ENCODE results near the gene SPATA6L. TPM values are rescaled to one million over a fixed set of nuclear protein-coding genes. Genes with fewer than 3 reads are reported as not detected.

Gene SPATA6L
- total and polyA plus RNA-seq, 2 of the 13 experiments (the other 11 are each of a cell fraction or from before 2014, with no cell fraction given), result 1.1 to 1.9 TPM

DNA sequence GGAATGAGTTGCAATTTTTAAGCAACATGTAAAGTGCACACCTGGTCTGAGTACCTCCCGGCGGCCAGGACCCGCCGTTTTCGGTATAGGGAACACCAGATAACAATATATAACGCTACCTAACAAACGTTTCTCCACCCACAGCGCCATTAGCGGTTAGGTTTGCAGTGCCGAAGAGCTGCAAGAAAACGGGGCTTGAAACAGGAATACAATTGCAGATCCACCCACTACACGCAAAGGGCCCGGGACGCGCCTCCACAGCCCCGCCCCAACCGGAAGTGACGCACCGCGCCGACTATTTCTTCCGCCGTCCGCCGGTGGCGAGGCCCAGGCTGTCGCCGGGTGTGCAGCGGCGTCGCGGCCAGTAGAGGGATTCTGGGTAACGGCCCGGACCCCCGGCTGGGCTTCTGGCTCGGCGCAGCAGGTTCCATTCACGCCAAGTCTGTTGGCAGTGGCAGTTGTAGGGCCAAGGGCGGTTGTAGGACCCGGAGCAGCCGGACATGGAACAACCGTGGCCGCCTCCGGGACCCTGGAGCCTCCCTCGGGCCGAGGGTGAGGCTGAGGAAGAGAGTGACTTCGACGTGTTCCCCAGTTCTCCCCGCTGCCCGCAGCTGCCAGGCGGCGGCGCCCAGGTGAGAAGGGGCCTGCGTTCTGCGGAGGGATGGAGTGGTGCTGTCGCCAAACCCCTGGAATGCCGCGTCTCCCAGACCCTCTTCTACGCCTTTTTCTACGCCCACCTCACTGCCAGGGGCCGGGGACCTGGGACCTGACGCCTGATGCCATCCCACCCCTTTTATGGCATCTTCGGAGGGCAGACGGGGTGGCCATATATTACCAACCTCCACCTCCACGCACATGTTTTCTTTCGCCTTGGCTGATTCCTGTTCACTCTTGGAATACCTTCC is 13.2 kb upstream of the SPATA6L start, which contains the start of gene CDC37L1 (continued):
- TF ChIP-seq, protein P1, sequence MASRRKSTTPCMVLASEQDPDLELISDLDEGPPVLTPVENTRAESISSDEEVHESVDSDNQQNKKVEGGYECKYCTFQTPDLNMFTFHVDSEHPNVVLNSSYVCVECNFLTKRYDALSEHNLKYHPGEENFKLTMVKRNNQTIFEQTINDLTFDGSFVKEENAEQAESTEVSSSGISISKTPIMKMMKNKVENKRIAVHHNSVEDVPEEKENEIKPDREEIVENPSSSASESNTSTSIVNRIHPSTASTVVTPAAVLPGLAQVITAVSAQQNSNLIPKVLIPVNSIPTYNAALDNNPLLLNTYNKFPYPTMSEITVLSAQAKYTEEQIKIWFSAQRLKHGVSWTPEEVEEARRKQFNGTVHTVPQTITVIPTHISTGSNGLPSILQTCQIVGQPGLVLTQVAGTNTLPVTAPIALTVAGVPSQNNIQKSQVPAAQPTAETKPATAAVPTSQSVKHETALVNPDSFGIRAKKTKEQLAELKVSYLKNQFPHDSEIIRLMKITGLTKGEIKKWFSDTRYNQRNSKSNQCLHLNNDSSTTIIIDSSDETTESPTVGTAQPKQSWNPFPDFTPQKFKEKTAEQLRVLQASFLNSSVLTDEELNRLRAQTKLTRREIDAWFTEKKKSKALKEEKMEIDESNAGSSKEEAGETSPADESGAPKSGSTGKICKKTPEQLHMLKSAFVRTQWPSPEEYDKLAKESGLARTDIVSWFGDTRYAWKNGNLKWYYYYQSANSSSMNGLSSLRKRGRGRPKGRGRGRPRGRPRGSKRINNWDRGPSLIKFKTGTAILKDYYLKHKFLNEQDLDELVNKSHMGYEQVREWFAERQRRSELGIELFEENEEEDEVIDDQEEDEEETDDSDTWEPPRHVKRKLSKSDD (CRISPR knock-in tag; IDR thresholded peaks at IDR 0.05; ENCODE audit: low read depth), result no peak; the same call in 1 of the 2 replicates
- TF ChIP-seq KLF16 (CRISPR knock-in tag; IDR thresholded peaks at IDR 0.05) (peak in 1 of 2 experiments; percentile 82; a peak in 2 of 4 replicates), ZNF20 (CRISPR knock-in tag; IDR thresholded peaks at IDR 0.05) (no peak), PAWR (CRISPR knock-in tag; IDR thresholded peaks at IDR 0.05; ENCODE audit: borderline replicate concordance) (no peak), NFE2L2 (IDR thresholded peaks at IDR 0.05; ENCODE audit: low read length) (no peak), SP140L (CRISPR knock-in tag; IDR thresholded peaks at IDR 0.05; ENCODE audit: borderline replicate concordance) (0 out of 2 replicates have a peak, but pooled peaks have one; percentile 15), EED (CRISPR knock-in tag; IDR thresholded peaks at IDR 0.05) (peak; percentile 82), ZNF557 (CRISPR knock-in tag; IDR thresholded peaks at IDR 0.05) (peak; percentile 53; the same call in 1 of the 2 replicates), ZSCAN21 (CRISPR knock-in tag; IDR thresholded peaks at IDR 0.05; ENCODE audit: borderline replicate concordance) (no peak; the same call in 1 of the 2 replicates), ZMYM2 (CRISPR knock-in tag; IDR thresholded peaks at IDR 0.05) (peak; percentile 24; the same call in 1 of the 2 replicates), ZNF577 (CRISPR knock-in tag; IDR thresholded peaks at IDR 0.05; ENCODE audit: borderline replicate concordance, low read depth) (0 out of 2 replicates have a peak, but pooled peaks have one; percentile 34), EZH2 (conservative IDR thresholded peaks at IDR 0.05; ENCODE audit: low read depth, low read length) (no peak), GABPA (IDR thresholded peaks at IDR 0.05; ENCODE audit: low read depth, low read length) (peak; percentile 92), GABPA (CRISPR knock-in tag; IDR thresholded peaks at IDR 0.05; ENCODE audit: low read depth) (peak; percentile 96), BORCS8-MEF2B (CRISPR knock-in tag; IDR thresholded peaks at IDR 0.05) (no peak; the same call in 1 of the 2 replicates)
- TF ChIP-seq, protein P2, sequence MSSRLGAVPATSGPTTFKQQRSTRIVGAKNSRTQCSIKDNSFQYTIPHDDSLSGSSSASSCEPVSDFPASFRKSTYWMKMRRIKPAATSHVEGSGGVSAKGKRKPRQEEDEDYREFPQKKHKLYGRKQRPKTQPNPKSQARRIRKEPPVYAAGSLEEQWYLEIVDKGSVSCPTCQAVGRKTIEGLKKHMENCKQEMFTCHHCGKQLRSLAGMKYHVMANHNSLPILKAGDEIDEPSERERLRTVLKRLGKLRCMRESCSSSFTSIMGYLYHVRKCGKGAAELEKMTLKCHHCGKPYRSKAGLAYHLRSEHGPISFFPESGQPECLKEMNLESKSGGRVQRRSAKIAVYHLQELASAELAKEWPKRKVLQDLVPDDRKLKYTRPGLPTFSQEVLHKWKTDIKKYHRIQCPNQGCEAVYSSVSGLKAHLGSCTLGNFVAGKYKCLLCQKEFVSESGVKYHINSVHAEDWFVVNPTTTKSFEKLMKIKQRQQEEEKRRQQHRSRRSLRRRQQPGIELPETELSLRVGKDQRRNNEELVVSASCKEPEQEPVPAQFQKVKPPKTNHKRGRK (CRISPR knock-in tag; IDR thresholded peaks at IDR 0.05), result no peak
- TF ChIP-seq, protein P3, sequence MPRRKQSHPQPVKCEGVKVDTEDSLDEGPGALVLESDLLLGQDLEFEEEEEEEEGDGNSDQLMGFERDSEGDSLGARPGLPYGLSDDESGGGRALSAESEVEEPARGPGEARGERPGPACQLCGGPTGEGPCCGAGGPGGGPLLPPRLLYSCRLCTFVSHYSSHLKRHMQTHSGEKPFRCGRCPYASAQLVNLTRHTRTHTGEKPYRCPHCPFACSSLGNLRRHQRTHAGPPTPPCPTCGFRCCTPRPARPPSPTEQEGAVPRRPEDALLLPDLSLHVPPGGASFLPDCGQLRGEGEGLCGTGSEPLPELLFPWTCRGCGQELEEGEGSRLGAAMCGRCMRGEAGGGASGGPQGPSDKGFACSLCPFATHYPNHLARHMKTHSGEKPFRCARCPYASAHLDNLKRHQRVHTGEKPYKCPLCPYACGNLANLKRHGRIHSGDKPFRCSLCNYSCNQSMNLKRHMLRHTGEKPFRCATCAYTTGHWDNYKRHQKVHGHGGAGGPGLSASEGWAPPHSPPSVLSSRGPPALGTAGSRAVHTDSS (CRISPR knock-in tag; conservative IDR thresholded peaks at IDR 0.05), result no peak; the same call in 1 of the 2 replicates
- TF ChIP-seq, protein P4, sequence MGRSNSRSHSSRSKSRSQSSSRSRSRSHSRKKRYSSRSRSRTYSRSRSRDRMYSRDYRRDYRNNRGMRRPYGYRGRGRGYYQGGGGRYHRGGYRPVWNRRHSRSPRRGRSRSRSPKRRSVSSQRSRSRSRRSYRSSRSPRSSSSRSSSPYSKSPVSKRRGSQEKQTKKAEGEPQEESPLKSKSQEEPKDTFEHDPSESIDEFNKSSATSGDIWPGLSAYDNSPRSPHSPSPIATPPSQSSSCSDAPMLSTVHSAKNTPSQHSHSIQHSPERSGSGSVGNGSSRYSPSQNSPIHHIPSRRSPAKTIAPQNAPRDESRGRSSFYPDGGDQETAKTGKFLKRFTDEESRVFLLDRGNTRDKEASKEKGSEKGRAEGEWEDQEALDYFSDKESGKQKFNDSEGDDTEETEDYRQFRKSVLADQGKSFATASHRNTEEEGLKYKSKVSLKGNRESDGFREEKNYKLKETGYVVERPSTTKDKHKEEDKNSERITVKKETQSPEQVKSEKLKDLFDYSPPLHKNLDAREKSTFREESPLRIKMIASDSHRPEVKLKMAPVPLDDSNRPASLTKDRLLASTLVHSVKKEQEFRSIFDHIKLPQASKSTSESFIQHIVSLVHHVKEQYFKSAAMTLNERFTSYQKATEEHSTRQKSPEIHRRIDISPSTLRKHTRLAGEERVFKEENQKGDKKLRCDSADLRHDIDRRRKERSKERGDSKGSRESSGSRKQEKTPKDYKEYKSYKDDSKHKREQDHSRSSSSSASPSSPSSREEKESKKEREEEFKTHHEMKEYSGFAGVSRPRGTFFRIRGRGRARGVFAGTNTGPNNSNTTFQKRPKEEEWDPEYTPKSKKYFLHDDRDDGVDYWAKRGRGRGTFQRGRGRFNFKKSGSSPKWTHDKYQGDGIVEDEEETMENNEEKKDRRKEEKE (IDR thresholded peaks at IDR 0.05), result no peak
- TF ChIP-seq, protein P5, sequence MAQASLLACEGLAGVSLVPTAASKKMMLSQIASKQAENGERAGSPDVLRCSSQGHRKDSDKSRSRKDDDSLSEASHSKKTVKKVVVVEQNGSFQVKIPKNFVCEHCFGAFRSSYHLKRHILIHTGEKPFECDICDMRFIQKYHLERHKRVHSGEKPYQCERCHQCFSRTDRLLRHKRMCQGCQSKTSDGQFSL (CRISPR knock-in tag; IDR thresholded peaks at IDR 0.05), result 0 out of 2 replicates have a peak, but pooled peaks have one; percentile 24

Measured in HepG2 (cell line).